Stimulated activated CD8-positive, alpha-beta memory T cell treated with anti-CD3 and anti-CD28 coated beads, Interleukin-12 subunit alpha, Interleukin-12 subunit beta, amount 100 ng/mL, for 1 hour (primary cell): ENCODE measurements around the gene SRP54.
"Not testable (repeated sequence)": the region's sequence is repeated elsewhere in the genome, so short reads cannot be mapped to it uniquely, and the experiment has no call there.

Source experiments
- DNase-seq: peaks from one replicate; pipeline ENCODE4 v3.0.0-alpha.2; 2020; ENCODE audit warnings: low read depth

The SRP54 gene

GRCh38 chr14:34982421-34983147, at the start of gene SRP54:
SRP54 (plus strand) TSS chr14:34982992; CDS start chr14:34996710, 13,718 bp downstream.
- DNase-seq = peak; percentile 100

GRCh38 chr14:34933301-34933700, 49.5 kb upstream of the SRP54 start:
- no peak for DNase-seq

DNA sequence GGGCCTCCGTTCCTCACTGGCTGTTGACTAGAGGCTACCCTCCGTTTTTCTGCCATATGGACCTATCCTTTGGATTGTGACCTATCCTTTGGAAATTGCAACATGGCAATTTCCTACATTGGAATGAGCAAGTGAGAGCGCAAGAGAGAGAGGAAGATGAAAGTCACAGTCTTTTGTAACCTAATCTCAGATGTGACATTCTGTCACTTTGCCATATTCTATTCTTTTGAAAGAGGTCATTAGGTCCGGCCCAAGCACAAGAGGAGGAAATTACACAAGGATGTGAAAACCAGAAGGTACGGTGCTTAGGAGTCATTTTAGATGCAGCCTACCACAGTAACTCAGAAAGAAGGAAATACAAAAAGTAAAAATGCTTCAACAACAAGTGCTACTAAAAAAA, 47.3 kb upstream of the SRP54 start:
- no peak for DNase-seq

DNA sequence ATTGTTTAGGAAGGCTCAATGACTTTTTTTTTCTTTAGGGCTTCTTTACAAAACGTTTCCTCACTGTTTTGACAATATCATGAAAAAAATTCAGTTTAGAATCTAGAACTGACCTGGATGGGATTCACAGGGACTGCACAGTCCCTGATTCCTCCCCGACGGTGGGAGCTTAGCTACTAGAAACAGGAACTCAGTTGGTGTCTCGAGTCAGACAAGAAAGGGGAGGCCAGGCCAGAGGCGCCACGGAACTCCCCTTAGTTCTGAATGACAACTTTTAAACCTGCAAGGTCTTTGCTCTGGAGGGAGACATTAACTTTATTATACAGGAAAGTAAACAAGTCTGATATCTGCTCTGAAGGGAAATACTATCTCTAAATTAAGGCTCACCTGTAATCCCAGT, 45.4 kb upstream of the SRP54 start:
- DNase-seq = no peak

DNA sequence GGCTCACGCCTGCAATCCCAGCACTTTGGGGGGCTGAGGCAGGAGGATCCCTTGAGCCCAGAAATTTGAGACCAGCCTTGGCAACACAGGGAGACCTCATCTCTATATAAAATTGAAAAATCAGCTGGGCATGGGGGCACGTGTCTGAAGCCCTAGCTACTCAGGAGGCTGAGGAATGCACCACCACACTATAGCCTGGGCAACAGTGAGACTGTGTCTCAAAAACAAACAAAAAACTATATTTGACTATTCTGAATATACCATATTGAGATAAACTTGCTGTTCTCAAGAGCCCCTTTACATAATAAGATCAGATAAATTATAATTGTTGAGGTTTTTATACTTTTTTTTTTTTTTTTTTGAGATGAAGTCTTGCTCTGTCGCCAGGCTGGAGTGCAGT, 44.9 kb upstream of the SRP54 start:
- no peak for DNase-seq

DNA sequence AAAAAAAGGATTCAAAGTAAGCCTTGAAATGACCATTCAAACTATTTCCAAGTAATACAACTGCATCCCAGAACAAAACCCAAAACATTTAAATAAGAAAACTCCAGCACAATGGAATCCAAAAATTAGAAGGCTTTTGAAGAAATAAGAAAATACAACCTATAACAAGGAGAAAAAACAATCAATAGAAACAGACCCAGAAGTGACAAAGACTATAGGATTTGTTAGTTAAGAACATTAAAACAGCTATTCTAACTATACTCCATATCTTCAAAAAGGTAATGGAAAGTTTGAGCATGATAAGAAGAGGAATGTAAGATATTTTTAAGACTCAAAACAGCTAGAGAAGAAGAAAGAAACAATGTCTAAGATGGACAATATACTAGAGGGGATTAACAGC, 39.3 kb upstream of the SRP54 start:
- no peak for DNase-seq

- no peak for DNase-seq
Measured at GRCh38 chr14:34944744-34945143, 38.0 kb upstream of the SRP54 start.

DNA sequence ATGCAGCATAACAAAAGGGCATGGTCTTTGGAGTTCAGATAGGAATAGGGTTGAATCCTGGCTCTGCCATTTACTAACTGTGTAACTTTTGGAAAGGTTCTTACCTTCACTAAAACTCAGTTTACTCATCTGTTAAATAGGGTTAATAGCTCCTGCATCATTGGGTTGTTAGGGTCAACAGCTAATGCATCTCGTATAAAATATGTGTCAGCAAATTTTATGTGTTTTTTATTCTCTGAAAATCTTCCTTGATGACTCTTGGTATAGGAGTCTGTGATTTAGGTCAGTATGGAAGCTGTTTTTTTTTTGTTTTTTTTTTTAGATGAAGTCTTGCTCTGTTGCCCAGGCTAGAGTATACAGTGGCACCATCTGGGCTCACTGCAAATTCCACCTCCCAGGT, 36.1 kb upstream of the SRP54 start:
- DNase-seq = no peak

- DNase-seq = no peak
Measured at GRCh38 chr14:34951286-34951685, 31.5 kb upstream of the SRP54 start.

DNA sequence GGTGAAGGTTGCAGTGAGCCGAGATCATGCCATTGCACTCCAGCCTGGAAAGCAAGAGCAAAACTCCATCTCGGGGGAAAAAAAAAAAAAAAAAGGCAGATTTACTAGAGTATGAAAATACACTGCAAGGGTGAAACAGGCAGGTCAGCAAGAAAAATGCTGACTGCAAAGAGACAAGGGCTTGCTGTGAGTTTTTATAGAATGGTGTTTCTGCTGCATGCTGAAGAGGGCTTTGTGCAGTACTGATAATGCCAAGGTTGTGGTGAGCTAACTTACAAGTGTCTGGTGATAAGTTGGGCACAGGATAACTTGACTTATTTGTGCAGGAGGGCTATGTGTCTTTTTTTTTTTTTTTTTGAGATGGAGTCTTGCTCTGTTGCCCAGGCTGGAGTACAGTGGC, 25.9 kb upstream of the SRP54 start:
- no peak for DNase-seq

DNA sequence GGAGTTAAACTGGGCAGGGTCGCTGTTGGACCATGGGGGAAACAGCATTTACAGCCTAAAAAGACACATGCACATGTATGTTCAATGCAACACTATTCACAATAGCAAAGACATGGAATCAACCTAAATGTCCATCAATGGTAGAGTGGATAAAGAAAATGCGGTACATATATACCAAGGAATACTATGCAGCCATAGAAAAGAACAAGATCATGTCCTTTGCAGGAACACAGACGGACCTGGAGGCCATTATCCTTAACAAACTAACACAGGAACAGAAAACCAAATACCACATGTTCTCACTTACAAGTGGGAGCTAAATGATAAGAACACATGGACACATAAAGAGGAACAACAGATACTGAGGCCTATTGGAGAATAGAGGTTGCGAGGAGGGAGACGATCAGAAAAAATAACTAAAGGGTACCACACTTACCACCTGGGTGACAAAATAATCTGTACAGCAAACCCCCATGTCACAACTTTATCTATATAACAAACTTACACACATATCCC, 25.0 kb upstream of the SRP54 start:
- DNase-seq = no peak

DNA sequence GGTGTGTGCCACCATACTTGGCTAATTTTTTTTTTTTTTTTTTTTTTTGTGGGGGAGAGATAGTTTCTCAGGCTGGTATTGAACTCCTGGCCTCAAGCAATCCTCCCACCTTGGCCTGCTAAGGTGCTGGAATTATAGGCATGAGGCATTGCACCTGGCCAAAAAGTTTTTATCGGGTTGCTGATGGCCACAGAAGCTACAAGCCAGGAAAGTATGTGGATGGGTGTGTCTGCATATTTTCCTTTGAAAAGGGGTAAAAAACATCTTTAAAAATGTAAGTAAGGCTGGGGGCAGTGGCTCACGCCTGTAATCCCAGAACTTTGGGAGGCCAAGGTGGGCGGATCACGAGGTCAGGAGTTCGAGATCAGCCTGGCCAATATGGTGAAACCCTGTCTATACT, 20.7 kb upstream of the SRP54 start:
- not testable (repeated sequence) for DNase-seq

DNA sequence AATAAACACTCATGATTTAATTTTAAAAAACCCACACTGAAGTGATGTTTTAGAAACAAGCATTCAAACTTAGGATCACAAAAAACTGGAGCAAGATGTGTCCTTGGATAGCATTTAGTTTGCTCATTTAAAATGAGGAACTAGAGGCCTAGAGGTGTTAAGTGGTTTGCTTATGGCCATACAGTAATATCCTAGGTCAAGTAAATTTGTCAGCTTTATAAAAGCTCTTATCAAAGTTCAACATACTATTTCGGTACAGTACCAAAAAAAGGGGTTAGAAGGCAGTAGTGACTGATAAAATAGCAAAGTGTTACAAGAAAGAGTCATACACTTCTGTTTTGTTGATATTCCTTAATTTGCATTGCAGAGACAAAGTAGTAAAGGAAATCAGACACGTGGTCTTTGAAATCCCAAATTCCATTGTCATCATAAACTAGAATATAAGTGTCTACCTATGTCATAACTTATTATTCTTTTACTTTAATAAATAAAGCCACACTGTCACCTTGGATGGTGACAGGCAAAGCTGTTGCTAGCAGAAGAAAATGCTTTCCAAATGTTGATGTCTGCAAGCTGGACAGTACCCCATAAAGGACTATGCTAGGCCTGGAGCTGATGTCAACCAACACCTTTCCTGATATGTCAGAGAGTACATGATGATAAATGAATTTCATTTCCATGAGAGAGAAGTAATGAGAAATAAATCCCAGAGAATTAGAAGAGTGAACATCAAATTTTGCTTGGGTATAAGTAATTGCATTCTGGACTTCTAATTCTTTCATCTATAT, 17.6 kb upstream of the SRP54 start:
- no peak for DNase-seq

- no peak for DNase-seq
Measured at GRCh38 chr14:34965912-34966311, 16.9 kb upstream of the SRP54 start.

- no peak for DNase-seq
Measured at GRCh38 chr14:34966413-34966812, 16.4 kb upstream of the SRP54 start.

DNA sequence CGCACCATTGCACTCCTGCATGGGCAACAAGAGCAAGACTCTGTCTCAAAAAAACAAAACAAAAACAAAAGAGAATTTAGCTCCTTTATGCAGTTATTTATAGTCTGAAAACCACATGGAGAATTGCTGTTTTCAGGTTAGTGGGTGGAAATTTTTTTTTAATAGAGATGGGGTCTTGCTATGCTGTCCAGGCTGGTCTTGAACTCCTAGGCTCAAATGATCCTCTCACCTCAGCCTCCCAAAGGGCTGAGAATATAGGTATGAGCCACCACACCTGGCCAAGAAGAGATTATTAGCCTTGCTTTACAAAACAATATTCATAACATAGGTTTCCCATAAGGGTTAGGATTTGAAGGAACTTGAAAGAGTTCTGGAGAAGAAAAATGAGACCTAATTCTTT, 12.1 kb upstream of the SRP54 start:
- DNase-seq = no peak

DNA sequence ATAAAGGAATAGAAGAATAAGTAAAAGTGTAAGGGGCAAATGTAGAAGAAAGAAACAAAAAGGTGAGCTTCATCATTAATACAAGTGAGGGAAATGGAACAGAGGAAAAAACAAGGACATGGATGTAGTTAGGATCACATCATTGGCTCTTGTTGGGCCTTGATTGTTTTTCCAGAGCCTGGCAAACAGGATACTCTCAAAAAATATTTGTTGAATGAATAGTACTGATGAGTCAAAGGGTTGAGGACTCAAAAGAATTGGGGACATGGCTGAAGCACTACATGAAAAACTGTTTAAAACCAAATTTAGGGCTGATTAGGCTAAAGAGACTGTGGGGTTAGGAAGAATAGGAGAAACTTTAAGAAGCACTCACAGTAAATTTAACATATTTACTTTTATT, 11.4 kb upstream of the SRP54 start:
- DNase-seq = no peak

GRCh38 chr14:34971801-34972200, 11.0 kb upstream of the SRP54 start:
- no peak for DNase-seq

DNA sequence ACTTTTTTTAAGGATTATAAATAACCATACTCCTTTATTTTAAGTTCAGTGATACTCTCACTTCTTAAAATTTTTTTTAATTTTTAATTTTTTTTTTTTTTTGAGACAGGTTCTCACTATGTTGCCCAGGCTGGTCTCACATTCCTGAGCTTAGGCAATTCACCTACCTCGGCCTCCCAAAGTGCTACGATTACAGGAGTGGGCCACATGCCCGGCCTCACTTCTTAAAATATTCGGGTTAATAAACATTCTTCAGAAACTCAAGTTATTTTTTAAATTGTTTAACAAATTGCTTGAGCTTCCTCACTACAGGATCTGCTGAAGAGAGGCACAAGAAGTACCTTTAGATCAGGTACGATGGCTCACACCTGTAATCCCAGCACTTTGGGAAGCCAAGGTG, 4.3 kb upstream of the SRP54 start:
- DNase-seq = no peak

DNA sequence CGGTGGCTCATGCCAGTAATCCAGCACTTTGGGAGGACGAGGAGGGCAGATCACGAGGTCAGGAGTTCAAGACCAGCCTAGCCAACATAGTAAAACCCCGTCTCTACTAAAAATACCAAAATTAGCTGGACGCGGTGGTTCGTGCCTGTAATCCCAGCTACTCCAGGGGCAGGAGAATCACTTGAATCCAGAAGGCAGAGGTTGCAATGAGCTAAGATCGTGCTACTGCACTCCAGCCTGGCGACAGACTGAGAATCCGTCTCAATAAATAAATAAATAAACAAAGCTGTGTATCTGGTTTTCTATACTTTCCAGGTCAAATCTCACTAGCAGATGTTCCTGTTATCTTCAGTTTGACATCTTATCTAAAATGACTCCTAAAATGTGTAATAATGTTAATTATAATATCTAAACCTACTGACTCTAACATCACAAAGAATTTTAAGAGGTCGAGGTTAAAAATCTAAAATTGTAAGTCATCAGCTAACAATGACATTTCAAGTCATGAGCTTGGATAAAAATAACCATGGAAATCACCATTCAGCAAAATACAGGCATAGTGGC, 2.4 kb upstream of the SRP54 start:
- no peak for DNase-seq

DNA sequence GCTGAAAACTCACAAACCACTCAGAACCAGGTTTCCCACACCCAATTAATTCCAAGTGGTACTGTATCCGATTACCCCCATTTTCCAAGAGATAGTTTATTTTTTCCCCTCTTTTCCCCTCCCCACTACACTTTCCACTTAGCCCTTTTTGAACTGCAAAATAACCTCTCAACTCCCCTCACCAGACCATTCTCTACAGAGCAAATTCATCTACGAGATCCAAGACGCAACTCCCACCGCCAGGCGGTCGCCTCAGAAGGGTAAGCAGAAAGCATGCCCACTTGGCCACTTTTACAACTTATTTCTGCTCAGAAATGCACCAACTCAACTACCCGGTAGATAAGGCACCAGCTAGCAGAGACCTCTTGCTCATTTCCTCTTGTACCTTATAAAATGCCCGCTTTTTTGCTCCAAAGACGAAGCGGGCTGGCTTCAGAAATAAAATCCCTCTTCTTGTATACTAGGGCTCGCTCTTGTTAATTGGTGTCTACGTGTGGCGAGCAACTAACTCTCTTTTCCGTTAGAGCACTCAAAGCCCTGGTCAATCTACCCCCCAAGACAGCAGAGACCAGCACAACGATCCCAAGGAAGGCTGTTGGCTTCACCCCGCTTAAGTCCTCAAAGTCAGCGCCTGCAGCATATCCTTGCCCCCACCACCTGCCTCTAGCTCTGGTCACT, 910 bp upstream of the SRP54 start:
- no peak for DNase-seq

GRCh38 chr14:34983148-34983760, 462 bp downstream of the SRP54 start:
- DNase-seq = no peak
